Ascending aorta (tissue), 2 donors: ENCODE measurements around the gene ZNF787. TPM values are rescaled to one million over a fixed set of nuclear protein-coding genes. Genes with fewer than 3 reads are reported as not detected.
"Not testable (repeated sequence)": the region's sequence is repeated elsewhere in the genome, so short reads cannot be mapped to it uniquely, and the experiment has no call there.

Source experiments
- DNase-seq, 2 donors: peaks; one replicate each; pipeline ENCODE4 v3.0.0-alpha.2; 2019; ENCODE audit warnings: low spot score in 2 of 2
- H3K27ac ChIP-seq, 2 donors: fragments of 200-600 bp; sonication (generic); one replicate each; pipeline ENCODE4 v1.5.1; 2016 to 2017; ENCODE audit warnings: mild to moderate bottlenecking in 1 of 2
- H3K27me3 ChIP-seq: fragments of 200-600 bp; sonication (generic); one replicate; pipeline ENCODE4 v1.5.1; 2017
- H3K36me3 ChIP-seq, 2 donors: fragments of 200-600 bp; sonication (generic); one replicate each; pipeline ENCODE4 v1.5.1; 2016
- H3K4me1 ChIP-seq, 2 donors: fragments of 200-600 bp; sonication (generic); one replicate each; pipeline ENCODE4 v1.5.1; 2016 to 2017; ENCODE audit warnings: mild to moderate bottlenecking in 1 of 2
- H3K4me3 ChIP-seq, 2 donors: fragments of 200-600 bp; sonication (generic); one replicate each; pipeline ENCODE4 v1.5.1; 2016 to 2017; ENCODE audit warnings: mild to moderate bottlenecking in 1 of 2
- H3K9me3 ChIP-seq, 2 donors: fragments of 200-600 bp; sonication (generic); one replicate each; pipeline ENCODE4 v1.5.1; 2016
- intact Hi-C: fragments of 100-400 bp; cut with DNase I; formaldehyde crosslinking; loops from one replicate; pipeline ENCODE4 v1.15.1; 2023
- total RNA-seq: library from RNA; depleted of rRNA; stranded (reverse); fragments of >200 nt; gene quantifications from one replicate; pipeline ENCODE4 v1.1.0, GENCODE V29; 2016
- TF ChIP-seq, protein P1 (sequence below), 3 experiments: fragments of 200-600 bp in 2 of 3; fragments of 450-650 bp in 1 of 3; sonication (generic) in 2 of 3; IDR thresholded peaks; one replicate each; pipeline ENCODE4 v1.5.1; 2016 to 2019; ENCODE audit warnings: antibody characterized with exemption in 3 of 3, mild to moderate bottlenecking in 1 of 3, moderate library complexity in 1 of 3

The ZNF787 gene
- total RNA-seq, 1 donor from 2014 or later = 18.1 TPM

DNA sequence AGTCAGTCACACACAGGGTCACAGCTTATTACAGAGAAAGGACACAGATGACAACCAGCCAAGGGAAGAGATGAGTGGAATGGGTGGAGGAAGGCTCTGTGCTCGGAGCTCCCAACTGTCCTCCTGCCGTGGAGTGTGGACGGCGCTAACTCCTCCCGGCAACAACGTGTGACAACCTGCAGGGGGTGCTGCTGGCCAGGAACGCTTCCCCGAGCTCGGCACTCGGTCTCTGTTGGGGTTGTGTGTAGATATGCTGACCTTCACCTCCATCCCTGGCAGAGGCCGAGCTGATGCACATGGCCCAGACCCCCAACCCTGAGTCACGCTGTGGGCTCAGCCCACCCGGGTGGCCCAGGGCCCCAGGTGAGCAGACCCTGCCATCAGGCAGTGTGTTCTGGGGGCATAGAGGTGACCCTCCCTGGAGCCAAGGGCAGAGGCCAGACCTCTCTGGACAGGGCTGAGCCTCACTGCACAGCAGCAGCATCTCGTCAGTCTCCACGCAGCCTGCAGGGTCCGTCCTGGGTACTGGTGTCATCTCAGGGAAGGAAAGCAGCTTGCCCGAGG, 34.1 kb upstream of the ZNF787 start:
- Histone ChIP-seq H3K9me3 (no peaks in the 10 kb centered on the region), H3K36me3 (peaks cover 26 to 64% of the 10 kb centered on the region in 2 donors), H3K4me3 (no peak overlapping the region), H3K27me3 (no peaks in the 10 kb centered on the region), H3K27ac (no peak overlapping the region), H3K4me1 (no peaks in the 10 kb centered on the region)
- DNase-seq = no peak
- intact Hi-C loops = no loop called here
- TF ChIP-seq, protein P1, sequence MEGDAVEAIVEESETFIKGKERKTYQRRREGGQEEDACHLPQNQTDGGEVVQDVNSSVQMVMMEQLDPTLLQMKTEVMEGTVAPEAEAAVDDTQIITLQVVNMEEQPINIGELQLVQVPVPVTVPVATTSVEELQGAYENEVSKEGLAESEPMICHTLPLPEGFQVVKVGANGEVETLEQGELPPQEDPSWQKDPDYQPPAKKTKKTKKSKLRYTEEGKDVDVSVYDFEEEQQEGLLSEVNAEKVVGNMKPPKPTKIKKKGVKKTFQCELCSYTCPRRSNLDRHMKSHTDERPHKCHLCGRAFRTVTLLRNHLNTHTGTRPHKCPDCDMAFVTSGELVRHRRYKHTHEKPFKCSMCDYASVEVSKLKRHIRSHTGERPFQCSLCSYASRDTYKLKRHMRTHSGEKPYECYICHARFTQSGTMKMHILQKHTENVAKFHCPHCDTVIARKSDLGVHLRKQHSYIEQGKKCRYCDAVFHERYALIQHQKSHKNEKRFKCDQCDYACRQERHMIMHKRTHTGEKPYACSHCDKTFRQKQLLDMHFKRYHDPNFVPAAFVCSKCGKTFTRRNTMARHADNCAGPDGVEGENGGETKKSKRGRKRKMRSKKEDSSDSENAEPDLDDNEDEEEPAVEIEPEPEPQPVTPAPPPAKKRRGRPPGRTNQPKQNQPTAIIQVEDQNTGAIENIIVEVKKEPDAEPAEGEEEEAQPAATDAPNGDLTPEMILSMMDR (IDR thresholded peaks at IDR 0.05) = peak in 1 of 3 experiments; percentile 12

DNA sequence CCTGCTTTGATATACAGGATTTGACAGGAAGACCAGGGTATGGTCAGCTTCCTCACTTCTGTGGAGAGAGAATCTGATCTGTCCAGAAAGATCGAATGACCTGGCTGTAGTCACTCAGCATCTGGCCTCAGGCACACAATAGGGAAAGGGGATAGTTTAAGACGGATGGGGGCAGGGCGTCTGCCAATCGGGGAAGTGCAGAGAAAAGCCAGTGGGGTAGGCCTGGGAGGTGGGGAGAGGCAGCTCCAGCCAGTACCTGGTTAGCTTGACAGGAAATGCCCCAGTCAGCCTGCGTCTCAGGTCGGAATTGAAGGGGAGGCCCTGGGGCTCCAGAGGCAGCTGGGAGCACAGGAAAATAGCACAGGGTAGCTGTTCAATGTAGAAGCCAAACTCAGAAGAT, 32.4 kb upstream of the ZNF787 start:
- Histone ChIP-seq H3K36me3 (peaks cover 12 to 58% of the 10 kb centered on the region in 2 donors), H3K27ac (no peak overlapping the region), H3K9me3 (no peaks in the 10 kb centered on the region), H3K4me3 (no peak overlapping the region), H3K4me1 (no peaks in the 10 kb centered on the region), H3K27me3 (no peaks in the 10 kb centered on the region)
- intact Hi-C loops = no loop called here
- no peak for DNase-seq
- TF ChIP-seq, protein P1 (IDR thresholded peaks at IDR 0.05) = no peak

DNA sequence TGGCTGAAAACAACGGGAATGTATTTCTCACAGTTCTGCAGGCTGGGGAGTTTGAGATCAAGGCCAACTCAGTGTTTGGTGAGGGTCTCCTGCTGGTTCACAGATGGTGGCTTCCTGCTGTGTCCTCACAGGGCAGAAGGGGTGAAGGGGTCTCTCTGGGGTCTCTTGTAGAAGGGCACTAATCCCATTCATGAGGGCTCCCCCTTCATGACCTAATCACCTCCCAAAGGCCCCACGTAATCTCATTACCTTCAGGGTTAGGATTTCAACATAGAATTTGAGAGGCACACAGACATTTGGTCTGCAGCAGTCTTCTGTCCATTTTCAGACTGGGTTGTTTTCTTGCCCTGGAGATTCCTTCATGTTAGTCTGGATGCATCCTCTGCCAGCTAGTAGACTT, 31.5 kb upstream of the ZNF787 start:
- Histone ChIP-seq H3K36me3 (peaks cover 11 to 58% of the 10 kb centered on the region in 2 donors), H3K27ac (no peak overlapping the region), H3K27me3 (no peaks in the 10 kb centered on the region), H3K9me3 (no peaks in the 10 kb centered on the region), H3K4me3 (no peak overlapping the region), H3K4me1 (no peaks in the 10 kb centered on the region)
- TF ChIP-seq, protein P1 (IDR thresholded peaks at IDR 0.05) = no peak
- intact Hi-C loops = no loop called here
- no peak for DNase-seq

DNA sequence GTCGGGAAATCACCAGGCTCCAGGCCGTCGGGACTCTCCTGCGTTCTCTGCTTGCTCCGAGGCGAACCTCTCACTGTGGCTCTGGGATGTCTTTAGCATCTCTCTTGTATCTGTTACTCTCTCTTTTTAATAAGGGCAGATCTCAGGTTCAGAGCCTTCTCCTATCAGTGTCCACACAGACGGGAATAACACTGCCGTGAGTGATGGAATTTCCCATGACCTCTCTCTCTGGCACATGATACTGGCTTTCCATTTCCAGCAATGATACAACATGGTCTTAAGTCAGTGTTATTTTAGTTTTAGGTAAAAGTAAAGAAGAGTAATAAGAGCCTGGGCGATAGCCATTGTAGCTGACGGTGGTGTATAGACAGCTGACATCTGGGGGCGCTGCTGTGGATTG, 29.3 kb upstream of the ZNF787 start:
- Histone ChIP-seq H3K36me3 (peaks cover 19 to 56% of the 10 kb centered on the region in 2 donors), H3K9me3 (no peaks in the 10 kb centered on the region), H3K4me3 (no peak overlapping the region), H3K27ac (no peak overlapping the region), H3K4me1 (no peaks in the 10 kb centered on the region), H3K27me3 (no peaks in the 10 kb centered on the region)
- intact Hi-C loops = no loop called here
- TF ChIP-seq, protein P1 (IDR thresholded peaks at IDR 0.05) = no peak
- no peak for DNase-seq

DNA sequence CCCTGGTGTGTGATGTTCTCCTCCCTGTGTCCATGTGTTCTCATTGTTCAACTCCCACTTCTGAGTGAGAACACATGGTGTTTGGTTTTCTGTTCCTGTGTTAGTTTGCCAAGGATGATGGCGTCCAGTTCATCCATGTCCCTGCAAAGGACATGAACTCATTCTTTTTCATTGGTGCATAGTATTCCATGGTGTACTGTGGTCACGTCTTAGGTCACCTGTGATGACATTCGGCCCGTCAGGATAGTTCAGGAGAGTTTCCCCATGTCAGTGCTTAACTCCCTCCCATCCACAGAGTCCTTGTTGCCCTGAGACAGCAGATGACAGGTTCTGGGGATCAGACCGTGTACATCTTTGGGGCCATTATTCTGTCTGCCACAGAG, 28.6 kb upstream of the ZNF787 start:
- H3K36me3 ChIP-seq = peaks cover 19 to 52% of the 10 kb centered on the region in 2 donors
- DNase-seq = no peak
- H3K27ac ChIP-seq = no peak overlapping the region
- no peaks in the 10 kb centered on the region for H3K4me1 ChIP-seq
- intact Hi-C loops = loop anchor here (10.0 kb wide), 1 partner anchor 1035 kb away; the partner anchor contains the start of gene PPP1R12C
- no peaks in the 10 kb centered on the region for H3K9me3 ChIP-seq
- no peaks in the 10 kb centered on the region for H3K27me3 ChIP-seq
- TF ChIP-seq, protein P1 (IDR thresholded peaks at IDR 0.05) = no peak
- H3K4me3 ChIP-seq = no peak overlapping the region

DNA sequence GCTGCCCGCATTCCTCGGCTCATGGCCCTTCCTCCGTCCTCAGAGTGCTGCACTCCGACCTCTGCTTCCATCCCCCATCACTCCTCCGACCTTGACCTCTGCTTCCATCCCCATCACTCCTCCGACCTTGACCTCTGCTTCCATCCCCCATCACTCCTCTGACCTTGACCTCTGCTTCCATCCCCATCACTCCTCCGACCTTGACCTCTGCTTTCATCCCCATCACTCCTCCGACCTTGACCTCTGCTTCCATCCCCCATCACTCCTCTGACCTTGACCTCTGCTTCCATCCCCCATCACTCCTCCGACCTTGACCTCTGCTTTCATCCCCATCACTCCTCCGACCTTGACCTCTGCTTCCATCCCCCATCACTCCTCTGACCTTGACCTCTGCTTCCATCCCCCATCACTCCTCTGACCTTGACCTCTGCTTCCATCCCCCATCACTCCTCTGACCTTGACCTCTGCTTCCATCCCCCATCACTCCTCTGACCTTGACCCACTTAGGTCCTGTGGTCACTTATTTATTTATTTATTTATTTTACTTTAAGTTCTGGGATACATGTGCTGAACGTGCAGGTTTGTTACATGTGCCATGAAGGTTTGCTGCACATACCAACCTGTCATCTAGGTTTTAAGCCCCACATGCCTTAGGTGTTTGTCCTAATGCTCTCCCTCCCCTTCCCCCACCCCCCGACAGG, 28.0 kb upstream of the ZNF787 start:
- DNase-seq, H3K27ac ChIP-seq, H3K9me3 ChIP-seq, H3K4me1 ChIP-seq, H3K4me3 ChIP-seq, H3K27me3 ChIP-seq: not testable (repeated sequence)
- intact Hi-C loops = loop anchor here (10.0 kb wide), 1 partner anchor 1034 kb away; the partner anchor contains the start of gene PPP1R12C
- peaks cover 19 to 48% of the 10 kb centered on the region in 2 donors for H3K36me3 ChIP-seq
